Esophagus muscularis mucosa (tissue), 4 donors: Measurements from ENCODE around the gene MYADML2. TPM values are rescaled to one million over a fixed set of nuclear protein-coding genes. Genes with fewer than 3 reads are reported as not detected.
"Not testable (repeated sequence)": the region's sequence is repeated elsewhere in the genome, so short reads cannot be mapped to it uniquely, and the experiment has no call there.

Experiments
- DNase-seq: peaks from one replicate; pipeline ENCODE4 v3.0.0-alpha.2; 2017; ENCODE audit errors: extremely low spot score
- H3K27ac ChIP-seq, 4 donors: fragments of 200-600 bp; sonication (generic); replicated peaks in 1 of 4; 1 replicate in 3 of 4; 2 replicates in 1 of 4; pipeline ENCODE4 v1.5.1; 2016 to 2019; ENCODE audit warnings: mild to moderate bottlenecking in 1 of 4
- H3K27me3 ChIP-seq, 4 donors: fragments of 200-600 bp; sonication (generic); one replicate each; pipeline versions ENCODE4 v1.5.1 to v1.6.0; 2016 to 2019
- H3K36me3 ChIP-seq, 4 donors: fragments of 200-600 bp; sonication (generic); one replicate each; pipeline ENCODE4 v1.5.1; 2016 to 2019
- H3K4me1 ChIP-seq, 4 donors: fragments of 200-600 bp; sonication (generic); one replicate each; pipeline ENCODE4 v1.5.1; 2016 to 2019
- H3K4me3 ChIP-seq, 4 donors: fragments of 200-600 bp; sonication (generic); 1 replicate in 2 of 4; 2 replicates in 2 of 4; pipeline ENCODE4 v1.5.1; 2016 to 2019; ENCODE audit warnings: mild to moderate bottlenecking in 4 of 4, moderate library complexity in 1 of 4
- H3K9me3 ChIP-seq, 4 donors: fragments of 200-600 bp; sonication (generic); 1 replicate in 3 of 4; 2 replicates in 1 of 4; pipeline ENCODE4 v1.5.1; 2016 to 2019
- CTCF ChIP-seq, 3 experiments: fragments of 200-600 bp in 2 of 3; fragments of 450-650 bp in 1 of 3; sonication (generic) in 2 of 3; IDR thresholded peaks; one replicate each; pipeline ENCODE4 v1.5.1; 2017 to 2019; ENCODE audit warnings: antibody characterized with exemption in 3 of 3, mild to moderate bottlenecking in 2 of 3, moderate library complexity in 1 of 3
- EP300 ChIP-seq: sonication (generic); formaldehyde crosslinking; IDR thresholded peaks from one replicate; pipeline ENCODE4 v1.6.1; 2017; ENCODE audit warnings: antibody characterized with exemption
- POLR2A ChIP-seq: fragments of 450-650 bp; IDR thresholded peaks from one replicate; pipeline ENCODE4 v1.6.1; 2017; ENCODE audit warnings: antibody characterized with exemption, moderate library complexity, mild to moderate bottlenecking, low read depth
- POLR2AphosphoS5 ChIP-seq, 2 donors: sonication (generic); formaldehyde crosslinking; IDR thresholded peaks; one replicate each; pipeline ENCODE4 v1.6.1; 2017; ENCODE audit warnings: antibody characterized with exemption in 2 of 2
- WGBS: methylation state at CpG from one replicate; pipeline ENCODE4 v1.1.5; 2018; 5-methylcytosine and 5-hydroxymethylcytosine counted together
- intact Hi-C: fragments of 100-400 bp; cut with DNase I; formaldehyde crosslinking; loops from one replicate; pipeline ENCODE4 v1.15.1; 2023
- total RNA-seq, 4 donors: library from RNA; depleted of rRNA; stranded (reverse); fragments of >200 nt; gene quantifications; one replicate each; pipeline versions ENCODE4 v1.1.0 to v1.2.1, GENCODE V29; 2016

Gene MYADML2
- total RNA-seq, 4 donors from 2014 or later, result not detected

DNA sequence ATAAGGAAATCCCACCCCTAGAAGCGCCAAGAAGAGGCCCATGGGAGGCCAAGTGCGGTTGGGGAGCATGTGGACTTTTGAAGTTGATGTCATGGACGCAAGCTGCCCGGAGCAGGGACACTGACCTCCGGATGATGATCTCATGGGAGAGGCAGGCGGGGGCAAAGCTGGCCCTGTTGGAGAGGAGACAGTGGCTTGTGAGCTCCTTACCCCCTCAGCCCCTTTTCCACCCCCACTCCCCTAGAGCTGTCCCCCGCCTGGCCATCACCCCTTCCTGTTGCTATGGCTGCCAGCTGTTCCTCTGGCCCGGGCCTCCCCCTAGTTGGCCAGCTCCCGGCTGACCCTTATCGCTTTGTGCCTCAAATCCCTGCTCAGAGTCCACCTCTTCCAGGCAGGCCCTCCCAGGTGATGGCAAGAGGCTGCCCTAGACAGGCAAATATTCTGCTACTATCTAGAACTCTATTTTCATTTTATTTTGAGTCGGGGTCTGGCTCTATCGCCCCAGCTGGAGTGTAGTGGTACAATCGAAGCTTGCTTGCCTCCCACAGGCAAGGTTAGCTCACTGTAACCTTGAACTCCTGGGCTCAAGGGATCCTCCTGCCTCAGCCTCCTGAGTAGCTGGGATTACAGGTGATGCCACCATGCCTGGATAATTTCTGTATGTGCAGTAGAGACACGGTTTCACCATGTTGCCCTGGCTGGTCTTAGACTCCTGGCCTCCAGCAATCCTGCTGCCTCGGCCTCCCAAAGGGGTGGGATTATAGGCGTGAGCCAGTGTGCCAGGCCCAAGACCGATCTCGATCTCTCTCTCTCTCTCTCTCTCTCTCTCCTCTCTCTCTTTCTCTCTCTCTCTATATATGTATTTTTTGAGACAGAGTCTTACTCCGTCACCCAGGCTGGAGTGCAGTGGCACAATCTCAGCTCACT is 7.4 kb upstream of the MYADML2 start:
- Histone ChIP-seq H3K27ac (no peak overlapping the region), H3K4me1 (peaks cover 4% of the 10 kb centered on the region in 4 donors)
- intact Hi-C loops, result loop anchor here (10.0 kb wide), 1 partner anchor 200 kb away; no protein-coding TSS in a partner anchor

DNA sequence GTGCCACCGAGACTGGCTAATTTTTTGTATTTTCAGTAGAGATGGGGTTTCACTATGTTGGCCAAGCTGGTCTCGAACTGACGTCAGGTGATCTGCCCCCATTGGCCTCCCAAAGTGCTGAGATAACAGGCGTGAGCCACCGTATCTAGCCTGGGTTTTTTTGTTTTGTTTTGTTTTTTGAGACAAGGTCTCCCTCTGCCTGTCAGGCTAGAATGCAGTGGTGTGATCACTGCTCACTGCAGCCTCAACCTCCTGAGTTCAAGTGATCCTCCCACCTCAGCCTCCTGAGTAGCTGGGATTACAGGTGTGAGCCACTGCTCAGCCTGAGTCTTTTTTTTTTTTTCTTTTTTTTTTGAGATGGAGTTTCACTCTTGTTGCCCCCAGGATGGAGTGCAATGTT is 6.4 kb upstream of the MYADML2 start:
- not testable (repeated sequence) for H3K9me3 ChIP-seq, H3K4me3 ChIP-seq, H3K36me3 ChIP-seq, DNase-seq, H3K4me1 ChIP-seq, H3K27ac ChIP-seq
- 77% methylated on average over 5 of the region's 5 CpGs for WGBS
- H3K27me3 ChIP-seq, result peaks cover 0 to 62% (median 10%) of the 10 kb centered on the region in 4 donors
- intact Hi-C loops, result loop anchor here (10.0 kb wide), 1 partner anchor 201 kb away; no protein-coding TSS in a partner anchor

More for the DNA sequence above, 7.4 kb upstream of the MYADML2 start:
- WGBS, result 78% methylated on average over 19 of the region's 19 CpGs
- no peak for DNase-seq
- Histone ChIP-seq H3K4me3 (no peak overlapping the region), H3K36me3 (no peaks in the 10 kb centered on the region), H3K9me3 (no peaks in the 10 kb centered on the region), H3K27me3 (peaks cover 0 to 72% (median 19%) of the 10 kb centered on the region in 4 donors)
- no peak for TF ChIP-seq EP300
- TF ChIP-seq CTCF (IDR thresholded peaks at IDR 0.05), result no peak
- no peak for TF ChIP-seq POLR2AphosphoS5 (IDR thresholded peaks at IDR 0.05)
- TF ChIP-seq POLR2A, result no peak

DNA sequence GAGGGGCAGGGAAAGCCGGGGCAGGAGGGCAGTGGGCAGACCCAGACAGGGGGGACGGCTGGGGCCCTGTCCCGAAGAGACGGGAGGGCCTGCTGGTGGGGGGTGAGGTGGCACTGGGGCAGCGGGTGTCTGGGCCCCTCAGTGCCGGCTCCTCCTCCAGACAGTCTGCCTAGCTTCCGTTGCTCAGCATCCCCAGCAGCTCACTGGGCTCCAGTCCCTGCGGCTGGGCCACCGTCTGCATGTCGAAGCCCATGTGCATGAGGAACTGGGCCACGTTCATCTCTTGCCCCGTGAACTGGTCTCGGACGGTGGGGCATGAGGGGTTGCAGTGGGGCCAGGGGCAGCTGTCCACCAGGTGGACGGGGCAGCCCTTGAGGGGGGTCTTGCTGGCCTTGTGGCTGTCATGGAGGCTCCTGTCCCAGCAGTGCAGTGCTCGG is 5.8 kb upstream of the MYADML2 start:
- no peak for DNase-seq
- TF ChIP-seq POLR2A (no peak), EP300 (no peak), POLR2AphosphoS5 (IDR thresholded peaks at IDR 0.05) (no peak), CTCF (IDR thresholded peaks at IDR 0.05) (no peak)
- H3K27ac ChIP-seq, result no peak overlapping the region
- no peak overlapping the region for H3K4me3 ChIP-seq
- no peaks in the 10 kb centered on the region for H3K4me1 ChIP-seq
- H3K36me3 ChIP-seq, result no peaks in the 10 kb centered on the region
- intact Hi-C loops, result loop anchor here (10.0 kb wide), 1 partner anchor 202 kb away; no protein-coding TSS in a partner anchor
- H3K27me3 ChIP-seq, result peaks cover 0 to 56% (median 6%) of the 10 kb centered on the region in 4 donors
- whole genome bisulfite sequencing, result 72% methylated on average over 12 of the region's 16 CpGs
- H3K9me3 ChIP-seq, result no peaks in the 10 kb centered on the region

DNA sequence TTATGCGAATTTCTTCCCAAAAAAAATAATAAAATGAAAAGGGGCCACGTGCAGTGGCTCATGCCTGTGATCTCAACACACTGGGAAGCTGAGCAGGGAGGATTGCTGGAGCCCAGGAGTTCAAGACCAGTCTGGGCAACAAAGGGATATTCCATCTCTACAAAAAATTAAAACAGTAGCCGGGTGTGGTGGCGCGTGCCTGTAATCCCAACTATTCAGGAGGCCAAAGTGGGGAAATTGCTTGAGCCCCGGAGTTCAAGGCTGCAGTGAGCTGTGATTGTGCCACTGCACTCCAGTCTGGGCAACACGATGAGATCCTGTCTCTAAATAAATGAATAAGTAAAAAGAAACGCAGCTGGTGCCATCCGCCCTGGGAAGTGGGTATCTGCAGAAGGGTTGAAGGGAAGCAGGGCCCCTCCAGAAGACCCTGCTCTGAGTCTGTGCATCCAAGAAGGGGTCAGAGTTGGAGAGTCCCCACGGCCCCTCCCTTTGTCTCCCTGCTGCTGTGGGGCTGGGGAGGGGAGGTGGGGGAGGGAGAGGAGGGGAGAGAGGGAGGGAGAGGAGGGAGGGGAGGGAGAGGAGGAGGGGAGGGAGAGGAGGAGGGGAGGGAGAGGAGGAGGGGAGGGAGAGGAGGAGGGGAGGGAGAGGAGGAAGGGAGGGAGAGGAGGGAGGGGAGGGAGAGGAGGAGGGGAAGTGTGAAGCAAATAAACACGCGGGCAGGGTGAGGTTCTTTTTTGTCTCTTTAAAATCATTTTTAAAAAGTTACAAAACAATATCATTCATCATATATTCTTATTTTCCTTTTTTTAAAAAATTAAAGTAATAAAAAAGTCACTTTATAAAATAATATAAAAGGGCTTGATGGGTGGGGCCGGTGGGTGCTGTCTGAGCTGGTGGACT is 5.0 kb upstream of the MYADML2 start:
- Histone ChIP-seq H3K27me3 (peaks cover 0 to 48% (median 5%) of the 10 kb centered on the region in 4 donors), H3K4me3 (no peak overlapping the region), H3K4me1 (no peaks in the 10 kb centered on the region), H3K9me3 (no peaks in the 10 kb centered on the region), H3K27ac (no peak overlapping the region), H3K36me3 (no peaks in the 10 kb centered on the region)
- WGBS, result 55% methylated on average over 12 of the region's 13 CpGs
- intact Hi-C loops, result loop anchor here (10.0 kb wide), 1 partner anchor 203 kb away; no protein-coding TSS in a partner anchor
- no peak for TF ChIP-seq POLR2A
- no peak for DNase-seq

DNA sequence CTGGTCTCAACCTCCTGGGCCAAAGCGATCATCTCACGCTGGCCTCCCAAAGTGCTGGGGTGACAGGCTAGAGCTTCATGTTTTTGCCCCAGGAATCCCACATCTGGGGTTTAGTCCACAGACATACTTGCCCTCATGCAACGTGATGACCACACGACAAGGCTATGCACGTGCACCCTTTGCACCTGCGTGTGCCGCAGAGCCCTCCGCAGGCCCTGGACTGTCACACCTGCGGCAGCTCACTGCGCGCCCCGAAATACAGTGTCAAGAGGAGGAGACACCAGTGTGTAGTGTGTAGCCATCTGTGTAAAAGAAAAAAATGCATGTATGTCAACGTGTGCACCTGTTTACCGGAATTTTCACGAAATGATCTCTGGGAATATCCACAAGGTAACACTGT is 3.5 kb upstream of the MYADML2 start:
- no peaks in the 10 kb centered on the region for H3K4me1 ChIP-seq
- no peaks in the 10 kb centered on the region for H3K36me3 ChIP-seq
- 90% methylated on average over 15 of the region's 15 CpGs for WGBS
- intact Hi-C loops, result loop anchor here (10.0 kb wide), 1 partner anchor 204 kb away; no protein-coding TSS in a partner anchor
- no peaks in the 10 kb centered on the region for H3K9me3 ChIP-seq
- no peak overlapping the region for H3K4me3 ChIP-seq
- peaks cover 0 to 35% (median 3%) of the 10 kb centered on the region in 4 donors for H3K27me3 ChIP-seq
- no peak overlapping the region for H3K27ac ChIP-seq
- TF ChIP-seq CTCF (IDR thresholded peaks at IDR 0.05) (no peak), EP300 (no peak), POLR2AphosphoS5 (IDR thresholded peaks at IDR 0.05) (no peak), POLR2A (no peak)
- no peak for DNase-seq
